ENCODE measurements around the gene CACNA1B. TPM values are rescaled to one million over a fixed set of nuclear protein-coding genes. Genes with fewer than 3 reads are reported as not detected.
"Not testable (repeated sequence)": the region's sequence is repeated elsewhere in the genome, so short reads cannot be mapped to it uniquely, and the experiment has no call there.

Gene CACNA1B
- total RNA-seq, 2 donors from 2014 or later: 0.26 to 0.99 TPM

DNA sequence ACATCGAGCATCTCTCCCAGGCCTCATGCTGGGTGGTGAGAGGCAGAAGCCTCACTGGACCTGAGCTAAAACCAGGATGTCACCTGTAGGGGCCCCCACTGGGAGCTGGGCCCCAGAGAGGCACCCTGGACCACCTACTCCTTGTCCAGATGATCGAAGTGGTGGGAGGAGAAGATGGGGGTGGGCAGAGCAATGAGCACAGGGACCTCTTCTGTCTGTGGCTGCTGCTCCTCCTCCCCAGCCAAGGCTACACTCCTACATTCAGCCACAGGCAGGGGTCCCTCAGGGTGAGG lies 227.5 kb downstream of the CACNA1B start:
- no peak for ATAC-seq
- TF ChIP-seq POLR2A (IDR thresholded peaks at IDR 0.05): no peak
- TF ChIP-seq, protein P1, sequence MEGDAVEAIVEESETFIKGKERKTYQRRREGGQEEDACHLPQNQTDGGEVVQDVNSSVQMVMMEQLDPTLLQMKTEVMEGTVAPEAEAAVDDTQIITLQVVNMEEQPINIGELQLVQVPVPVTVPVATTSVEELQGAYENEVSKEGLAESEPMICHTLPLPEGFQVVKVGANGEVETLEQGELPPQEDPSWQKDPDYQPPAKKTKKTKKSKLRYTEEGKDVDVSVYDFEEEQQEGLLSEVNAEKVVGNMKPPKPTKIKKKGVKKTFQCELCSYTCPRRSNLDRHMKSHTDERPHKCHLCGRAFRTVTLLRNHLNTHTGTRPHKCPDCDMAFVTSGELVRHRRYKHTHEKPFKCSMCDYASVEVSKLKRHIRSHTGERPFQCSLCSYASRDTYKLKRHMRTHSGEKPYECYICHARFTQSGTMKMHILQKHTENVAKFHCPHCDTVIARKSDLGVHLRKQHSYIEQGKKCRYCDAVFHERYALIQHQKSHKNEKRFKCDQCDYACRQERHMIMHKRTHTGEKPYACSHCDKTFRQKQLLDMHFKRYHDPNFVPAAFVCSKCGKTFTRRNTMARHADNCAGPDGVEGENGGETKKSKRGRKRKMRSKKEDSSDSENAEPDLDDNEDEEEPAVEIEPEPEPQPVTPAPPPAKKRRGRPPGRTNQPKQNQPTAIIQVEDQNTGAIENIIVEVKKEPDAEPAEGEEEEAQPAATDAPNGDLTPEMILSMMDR (IDR thresholded peaks at IDR 0.05): no peak
- no peaks in the 10 kb centered on the region for H3K9me3 ChIP-seq
- no peaks in the 10 kb centered on the region for H3K4me1 ChIP-seq
- no peak overlapping the region for H3K4me3 ChIP-seq
- no peak for DNase-seq
- no peak overlapping the region for H3K27ac ChIP-seq
- intact Hi-C loops (cut with DNase I): no loop called here
- H3K36me3 ChIP-seq (replicated peaks in 1 of 2; ENCODE audit: insufficient read depth in 1 of 2, low read depth in 2 of 2): no peaks in the 10 kb centered on the region
- 60 to 61% methylated on average over 2 of the region's 2 CpGs for WGBS, 2 donors
- no peaks in the 10 kb centered on the region for H3K27me3 ChIP-seq

GRCh38 chr9:138105561-138106505 lies 228.3 kb downstream of the CACNA1B start:
- H3K4me3 ChIP-seq: no peak overlapping the region
- H3K36me3 ChIP-seq (replicated peaks in 1 of 2; ENCODE audit: insufficient read depth in 1 of 2, low read depth in 2 of 2): no peaks in the 10 kb centered on the region
- intact Hi-C loops (cut with DNase I): no loop called here
- ATAC-seq (no peak), DNase-seq (no peak)
- WGBS, 2 donors: 79 to 83% methylated on average over 11 to 26 of the region's 26 CpGs
- no peaks in the 10 kb centered on the region for H3K9me3 ChIP-seq
- no peak for TF ChIP-seq POLR2A (IDR thresholded peaks at IDR 0.05)
- no peaks in the 10 kb centered on the region for H3K27me3 ChIP-seq
- H3K27ac ChIP-seq: no peak overlapping the region
- no peaks in the 10 kb centered on the region for H3K4me1 ChIP-seq

GRCh38 chr9:138107039-138107438 lies 229.5 kb downstream of the CACNA1B start:
- 66 to 99% methylated on average over 3 of the region's 3 CpGs for WGBS, 2 donors
- intact Hi-C loops (cut with DNase I); H3K4me1 ChIP-seq; H3K4me3 ChIP-seq; ATAC-seq; H3K36me3 ChIP-seq (replicated peaks in 1 of 2; ENCODE audit: insufficient read depth in 1 of 2, low read depth in 2 of 2); H3K27ac ChIP-seq; DNase-seq; H3K9me3 ChIP-seq; H3K27me3 ChIP-seq: not testable (repeated sequence)

DNA sequence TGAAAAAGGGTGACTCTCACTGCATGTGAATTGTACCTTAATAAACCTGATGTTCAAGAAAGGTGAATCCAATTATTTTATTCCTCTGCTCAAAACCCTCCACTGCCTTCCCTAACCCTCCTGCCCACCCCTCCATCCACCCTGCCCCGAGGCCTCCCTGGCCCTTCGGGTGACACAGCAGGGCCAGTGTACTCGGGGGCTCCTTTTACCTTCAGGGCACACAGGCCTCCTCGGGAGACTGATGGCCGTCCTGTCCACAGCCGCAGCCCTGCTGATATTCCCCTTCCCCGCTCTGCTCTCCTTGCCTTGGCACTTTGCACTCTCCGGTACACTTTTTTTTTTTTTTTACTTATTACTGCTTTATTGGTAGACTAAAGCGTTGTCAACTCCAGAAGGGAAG lies 234.0 kb downstream of the CACNA1B start:
- 74 to 87% methylated on average over 9 of the region's 9 CpGs for WGBS, 2 donors
- no peaks in the 10 kb centered on the region for H3K27me3 ChIP-seq
- no peak overlapping the region for H3K4me3 ChIP-seq
- ATAC-seq (no peak), DNase-seq (no peak)
- H3K4me1 ChIP-seq: no peaks in the 10 kb centered on the region
- no peaks in the 10 kb centered on the region for H3K9me3 ChIP-seq
- no peak overlapping the region for H3K27ac ChIP-seq
- no peak for TF ChIP-seq POLR2A (IDR thresholded peaks at IDR 0.05)
- H3K36me3 ChIP-seq (replicated peaks in 1 of 2; ENCODE audit: insufficient read depth in 1 of 2, low read depth in 2 of 2): no peaks in the 10 kb centered on the region
- intact Hi-C loops (cut with DNase I): no loop called here

- H3K27ac ChIP-seq: no peak overlapping the region
- no peaks in the 10 kb centered on the region for H3K27me3 ChIP-seq
- H3K9me3 ChIP-seq: no peaks in the 10 kb centered on the region
- no peaks in the 10 kb centered on the region for H3K36me3 ChIP-seq (replicated peaks in 1 of 2; ENCODE audit: insufficient read depth in 1 of 2, low read depth in 2 of 2)
- H3K4me1 ChIP-seq: no peaks in the 10 kb centered on the region
- WGBS, 2 donors: 56 to 70% methylated on average over 11 to 16 of the region's 16 CpGs
- DNase-seq (no peak), ATAC-seq (no peak)
- intact Hi-C loops (cut with DNase I): no loop called here
- H3K4me3 ChIP-seq: no peak overlapping the region
- no peak for TF ChIP-seq POLR2A (IDR thresholded peaks at IDR 0.05)
- TF ChIP-seq, protein P1 (IDR thresholded peaks at IDR 0.05): no peak
Observed at GRCh38 chr9:138112090-138112748, 234.6 kb downstream of the CACNA1B start.

- H3K27ac ChIP-seq: no peak overlapping the region
- ATAC-seq (no peak), DNase-seq (no peak)
- no peaks in the 10 kb centered on the region for H3K36me3 ChIP-seq (replicated peaks in 1 of 2; ENCODE audit: insufficient read depth in 1 of 2, low read depth in 2 of 2)
- no peaks in the 10 kb centered on the region for H3K4me1 ChIP-seq
- no peaks in the 10 kb centered on the region for H3K9me3 ChIP-seq
- no peak for TF ChIP-seq POLR2A (IDR thresholded peaks at IDR 0.05)
- TF ChIP-seq, protein P1 (IDR thresholded peaks at IDR 0.05): no peak
- WGBS, 2 donors: 78 to 79% methylated on average over 36 of the region's 36 CpGs
- H3K4me3 ChIP-seq: no peak overlapping the region
- intact Hi-C loops (cut with DNase I): no loop called here
- no peaks in the 10 kb centered on the region for H3K27me3 ChIP-seq
Observed at GRCh38 chr9:138112791-138113600, 235.4 kb downstream of the CACNA1B start.

- H3K27ac ChIP-seq; H3K4me3 ChIP-seq; ATAC-seq; H3K27me3 ChIP-seq; DNase-seq; H3K36me3 ChIP-seq (replicated peaks in 1 of 2; ENCODE audit: insufficient read depth in 1 of 2, low read depth in 2 of 2); intact Hi-C loops (cut with DNase I); H3K4me1 ChIP-seq; H3K9me3 ChIP-seq: not testable (repeated sequence)
- WGBS, 2 donors: 73 to 80% methylated on average over 18 to 23 of the region's 23 CpGs
Observed at GRCh38 chr9:138113701-138114325, 236.2 kb downstream of the CACNA1B start.
